CD4-positive, alpha-beta T cell treated with Interleukin-4 for 4 hours (primary cell): ENCODE data around the gene RNF121.
A peak's percentile ranks its signal among the peaks of the same experiment; 100 is the strongest.

ENCODE experiments used
- DNase-seq: peaks from one replicate; pipeline ENCODE4 v3.0.0-alpha.2; 2020

The RNF121 gene

GRCh38 chr11:72039856-72040401, 111.1 kb downstream of the RNF121 start:
- peak; percentile 6 for DNase-seq

GRCh38 chr11:72040491-72041363, 111.9 kb downstream of the RNF121 start:
- peak; percentile 79 for DNase-seq

- peak; percentile 14 for DNase-seq
Measured at GRCh38 chr11:72041364-72042063, 112.7 kb downstream of the RNF121 start.

GRCh38 chr11:72042064-72042745, 113.4 kb downstream of the RNF121 start:
- DNase-seq = peak; percentile 14

GRCh38 chr11:72045849-72046248, 117.0 kb downstream of the RNF121 start:
- no peak for DNase-seq
